ENCODE data around the gene RRBP1.

The RRBP1 gene

GRCh38 chr20:17663486-17663885 lies 18.6 kb downstream of the RRBP1 start:
- H3K9me3 ChIP-seq (ENCODE audit: low read length) = no peaks in the 10 kb centered on the region
- H2AFZ ChIP-seq (ENCODE audit: low read length) = no peak overlapping the region
- peak overlapping the region; percentile 48 for H3K4me3 ChIP-seq (ENCODE audit: low read depth, low read length, poor library complexity, severe bottlenecking)
- no peaks in the 10 kb centered on the region for H3F3A ChIP-seq (ENCODE audit: insufficient read depth, low read length)
- H3K4me2 ChIP-seq (ENCODE audit: low read length) = peak overlapping the region; percentile 76
- peak overlapping the region; percentile 57 for H3K9ac ChIP-seq (ENCODE audit: low read length)
- H3K79me2 ChIP-seq (ENCODE audit: insufficient read depth, low read length) = peaks cover 6% of the 10 kb centered on the region
- no peaks in the 10 kb centered on the region for H4K20me1 ChIP-seq (ENCODE audit: insufficient read depth, low read length)
- H3K36me3 ChIP-seq (ENCODE audit: insufficient read depth, low read length) = peaks cover 21% of the 10 kb centered on the region
- H3K27me3 ChIP-seq (ENCODE audit: insufficient read depth, low read length) = no peaks in the 10 kb centered on the region
- no peak for TF ChIP-seq CTCF (IDR thresholded peaks at IDR 0.05; ENCODE audit: low read length)
- no peak for TF ChIP-seq EZH2 (IDR thresholded peaks at IDR 0.05; ENCODE audit: borderline replicate concordance, low read length)
- H3K27ac ChIP-seq (ENCODE audit: low read depth, low read length, poor library complexity, severe bottlenecking) = peak overlapping the region; percentile 79
- H3K9me2 ChIP-seq (ENCODE audit: low read depth, low read length) = no peaks in the 10 kb centered on the region
- H3K4me1 ChIP-seq (ENCODE audit: insufficient read depth, low read length, severe bottlenecking) = peaks cover 64% of the 10 kb centered on the region

- Histone ChIP-seq H3K9ac (ENCODE audit: low read length) (peak overlapping the region; percentile 57), H3K79me2 (ENCODE audit: insufficient read depth, low read length) (peaks cover 6% of the 10 kb centered on the region), H2AFZ (ENCODE audit: low read length) (no peak overlapping the region), H3K4me2 (ENCODE audit: low read length) (peak overlapping the region; percentile 76), H3K27me3 (ENCODE audit: insufficient read depth, low read length) (no peaks in the 10 kb centered on the region), H4K20me1 (ENCODE audit: insufficient read depth, low read length) (no peaks in the 10 kb centered on the region), H3K9me2 (ENCODE audit: low read depth, low read length) (no peaks in the 10 kb centered on the region), H3K4me1 (ENCODE audit: insufficient read depth, low read length, severe bottlenecking) (peaks cover 62% of the 10 kb centered on the region), H3K36me3 (ENCODE audit: insufficient read depth, low read length) (peaks cover 25% of the 10 kb centered on the region), H3K27ac (ENCODE audit: low read depth, low read length, poor library complexity, severe bottlenecking) (peak overlapping the region; percentile 79), H3K9me3 (ENCODE audit: low read length) (no peaks in the 10 kb centered on the region), H3F3A (ENCODE audit: insufficient read depth, low read length) (no peaks in the 10 kb centered on the region), H3K4me3 (ENCODE audit: low read depth, low read length, poor library complexity, severe bottlenecking) (peak overlapping the region; percentile 48)
- TF ChIP-seq EZH2 (IDR thresholded peaks at IDR 0.05; ENCODE audit: borderline replicate concordance, low read length) (no peak), CTCF (IDR thresholded peaks at IDR 0.05; ENCODE audit: low read length) (no peak)
These were observed 19.0 kb downstream of the RRBP1 start for GRCh38 chr20:17663040-17663399.

DNA sequence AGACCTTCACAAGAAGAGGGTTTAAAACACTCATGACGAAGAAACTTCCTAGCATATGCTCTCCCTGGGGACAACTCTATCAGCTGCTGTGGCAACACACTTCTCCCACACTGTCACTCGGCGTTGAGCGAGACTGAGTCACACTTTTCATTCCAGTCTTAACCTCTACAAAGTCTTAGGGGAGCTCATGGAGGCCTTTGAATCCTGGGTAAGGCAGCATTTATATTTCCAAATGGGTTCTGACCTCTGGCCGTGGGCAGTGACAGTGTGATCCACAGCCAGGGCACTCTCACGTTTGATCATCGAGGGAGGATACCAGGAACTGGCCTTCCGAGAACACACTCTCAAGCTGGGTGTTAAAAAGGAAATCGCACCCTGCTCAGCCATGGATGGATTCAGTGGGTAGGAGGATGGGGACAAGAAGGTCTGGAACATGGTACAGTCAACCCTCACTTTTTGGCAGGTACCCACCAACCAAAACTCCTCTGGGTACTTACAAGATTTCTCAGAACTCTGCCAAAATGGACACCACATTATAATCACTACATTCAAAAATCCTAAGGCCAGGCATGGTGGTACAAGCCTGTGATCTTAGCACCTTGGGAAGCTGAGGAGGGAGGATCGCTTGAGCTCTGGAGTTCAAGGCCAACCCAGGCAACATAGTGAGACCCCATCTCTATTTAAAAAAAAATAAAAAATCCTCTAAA lies 19.6 kb downstream of the RRBP1 start:
- no peaks in the 10 kb centered on the region for H3K27me3 ChIP-seq (ENCODE audit: insufficient read depth, low read length)
- no peaks in the 10 kb centered on the region for H3K9me2 ChIP-seq (ENCODE audit: low read depth, low read length)
- peak overlapping the region; percentile 79 for H3K27ac ChIP-seq (ENCODE audit: low read depth, low read length, poor library complexity, severe bottlenecking)
- no peak overlapping the region for H2AFZ ChIP-seq (ENCODE audit: low read length)
- H3K4me3 ChIP-seq (ENCODE audit: low read depth, low read length, poor library complexity, severe bottlenecking) = peak overlapping the region; percentile 48
- H3K9ac ChIP-seq (ENCODE audit: low read length) = peak overlapping the region; percentile 57
- H3K4me2 ChIP-seq (ENCODE audit: low read length) = peak overlapping the region; percentile 76
- no peak for TF ChIP-seq CTCF (IDR thresholded peaks at IDR 0.05; ENCODE audit: low read length)
- no peak for TF ChIP-seq EZH2 (IDR thresholded peaks at IDR 0.05; ENCODE audit: borderline replicate concordance, low read length)
- no peaks in the 10 kb centered on the region for H3F3A ChIP-seq (ENCODE audit: insufficient read depth, low read length)
- peaks cover 57% of the 10 kb centered on the region for H3K4me1 ChIP-seq (ENCODE audit: insufficient read depth, low read length, severe bottlenecking)
- no peaks in the 10 kb centered on the region for H4K20me1 ChIP-seq (ENCODE audit: insufficient read depth, low read length)
- H3K79me2 ChIP-seq (ENCODE audit: insufficient read depth, low read length) = peaks cover 6% of the 10 kb centered on the region
- peaks cover 26% of the 10 kb centered on the region for H3K36me3 ChIP-seq (ENCODE audit: insufficient read depth, low read length)
- no peaks in the 10 kb centered on the region for H3K9me3 ChIP-seq (ENCODE audit: low read length)

Measured in OCI-LY1 (cell line).